Smooth muscle cell (in vitro differentiated cells): ENCODE measurements around the gene GGT6. TPM values are rescaled to one million over a fixed set of nuclear protein-coding genes. Genes with fewer than 3 reads are reported as not detected.

Experiments
- DNase-seq: peaks from one replicate; lab custom pipeline; 2025; ENCODE audit not compliant: unreplicated experiment; lab: John Stamatoyannopoulos, UW
- H2AFZ ChIP-seq: fragments of 200-600 bp; sonication (generic); 2 replicates; pipeline ENCODE4 v1.6.0; 2016; ENCODE audit warnings: antibody characterized with exemption, low read depth, mild to moderate bottlenecking
- H3F3A ChIP-seq: fragments of 200-600 bp; sonication (generic); 2 replicates; pipeline ENCODE4 v1.6.0; 2017; ENCODE audit warnings: antibody characterized with exemption, low read depth
- H3K27ac ChIP-seq: fragments of 200-600 bp; sonication (generic); 2 replicates; pipeline ENCODE4 v1.5.1; 2016; ENCODE audit warnings: low read depth, mild to moderate bottlenecking
- H3K27me3 ChIP-seq: fragments of 200-600 bp; sonication (generic); 2 replicates; pipeline ENCODE4 v1.6.1; 2016; ENCODE audit warnings: low read depth, mild to moderate bottlenecking
- H3K36me3 ChIP-seq: fragments of 200-600 bp; sonication (generic); 2 replicates; pipeline ENCODE4 v1.5.1; 2016; ENCODE audit warnings: low read depth
- H3K4me1 ChIP-seq: fragments of 200-600 bp; sonication (generic); 2 replicates; pipeline ENCODE4 v1.5.1; 2016; ENCODE audit warnings: low read depth
- H3K4me2 ChIP-seq: fragments of 200-600 bp; sonication (generic); 2 replicates; pipeline ENCODE4 v1.6.0; 2016; ENCODE audit warnings: mild to moderate bottlenecking
- H3K4me3 ChIP-seq: fragments of 200-600 bp; sonication (generic); 2 replicates; pipeline ENCODE4 v1.5.1; 2016; ENCODE audit warnings: mild to moderate bottlenecking
- H3K79me2 ChIP-seq: fragments of 200-600 bp; sonication (generic); 2 replicates; pipeline ENCODE4 v1.6.0; 2016; ENCODE audit warnings: low read depth, mild to moderate bottlenecking
- H3K9ac ChIP-seq: fragments of 200-600 bp; sonication (generic); 2 replicates; pipeline ENCODE4 v1.6.0; 2016; ENCODE audit warnings: low read depth
- H3K9me3 ChIP-seq: fragments of 200-600 bp; sonication (generic); replicated peaks from 2 replicates; pipeline ENCODE4 v1.5.1; 2016; ENCODE audit warnings: low read depth
- H4K20me1 ChIP-seq: fragments of 200-600 bp; sonication (generic); 2 replicates; pipeline ENCODE4 v1.6.0; 2016; ENCODE audit warnings: low read depth
- WGBS: methylation state at CpG from one replicate; pipeline ENCODE4 v1.1.7; 2016; ENCODE audit warnings: low lambda C conversion rate; 5-methylcytosine and 5-hydroxymethylcytosine counted together
- polyA plus RNA-seq: library from polyadenylated mRNA; unstranded; fragments of >200 nt; fragmentation: Nextera tagmentation; extraction: Ambion mirVana; gene quantifications from 2 replicates; pipeline ENCODE4 v1.2.1, GENCODE V29; 2016
- total RNA-seq: library from RNA; depleted of rRNA; stranded (reverse); fragments of >200 nt; gene quantifications from 2 replicates; pipeline ENCODE4 v1.2.3, GENCODE V29; 2014
- TF ChIP-seq, protein P1 (sequence below): fragments of 200-600 bp; sonication (generic); IDR thresholded peaks from 2 replicates; pipeline ENCODE4 v1.5.1; 2017; ENCODE audit warnings: borderline replicate concordance, mild to moderate bottlenecking, antibody characterized with exemption; ENCODE audit not compliant: insufficient read depth, poor library complexity, severe bottlenecking

GGT6 gene
- total and polyA plus RNA-seq, 2 experiments from 2014 or later = 0.27 TPM; not detected in 1

DNA sequence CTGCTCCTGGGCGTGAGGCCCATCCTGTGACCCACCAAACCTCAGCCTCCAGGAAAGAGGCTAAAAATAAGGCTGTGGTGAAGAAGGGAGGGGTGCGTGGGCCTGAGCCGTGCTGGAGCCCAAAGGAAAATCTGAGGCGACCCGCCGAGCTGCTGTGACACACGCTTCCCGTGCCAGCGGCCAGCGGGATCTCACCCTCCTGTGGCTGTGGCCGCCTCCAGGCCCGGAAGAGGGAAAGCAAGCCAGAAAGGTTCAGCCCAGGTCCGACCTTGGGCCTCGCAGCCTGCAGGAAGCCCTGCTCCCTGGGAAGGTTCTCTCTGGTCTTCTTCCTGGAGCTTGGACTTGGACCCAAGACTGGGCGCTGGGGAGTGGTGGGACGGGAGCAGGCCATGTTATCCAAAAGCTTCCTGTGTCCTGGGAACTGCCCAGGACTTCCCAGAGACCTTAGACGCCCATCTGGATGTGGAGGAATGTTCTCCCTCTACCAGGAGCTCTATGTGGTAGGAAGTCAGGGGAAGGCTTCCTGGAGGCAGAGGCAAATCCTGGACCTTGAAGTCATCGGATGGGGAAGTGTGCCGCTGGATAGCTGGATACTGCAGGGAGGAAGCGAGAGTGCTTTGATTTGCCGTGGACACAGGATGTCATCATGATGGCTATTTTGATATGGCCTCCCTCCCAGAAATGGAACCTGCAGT is 50.3 kb downstream of the GGT6 start:
- Histone ChIP-seq H3K4me2 (no peak overlapping the region), H3F3A (no peaks in the 10 kb centered on the region), H3K36me3 (no peaks in the 10 kb centered on the region), H3K79me2 (no peaks in the 10 kb centered on the region), H3K4me1 (peaks cover 12% of the 10 kb centered on the region), H3K4me3 (no peak overlapping the region), H2AFZ (no peak overlapping the region), H3K27me3 (no peaks in the 10 kb centered on the region), H3K9me3 (no peaks in the 10 kb centered on the region), H4K20me1 (no peaks in the 10 kb centered on the region), H3K9ac (no peak overlapping the region), H3K27ac (no peak overlapping the region)
- DNase-seq = no peak
- WGBS = 89% methylated on average over 20 of the region's 21 CpGs
- TF ChIP-seq, protein P1, sequence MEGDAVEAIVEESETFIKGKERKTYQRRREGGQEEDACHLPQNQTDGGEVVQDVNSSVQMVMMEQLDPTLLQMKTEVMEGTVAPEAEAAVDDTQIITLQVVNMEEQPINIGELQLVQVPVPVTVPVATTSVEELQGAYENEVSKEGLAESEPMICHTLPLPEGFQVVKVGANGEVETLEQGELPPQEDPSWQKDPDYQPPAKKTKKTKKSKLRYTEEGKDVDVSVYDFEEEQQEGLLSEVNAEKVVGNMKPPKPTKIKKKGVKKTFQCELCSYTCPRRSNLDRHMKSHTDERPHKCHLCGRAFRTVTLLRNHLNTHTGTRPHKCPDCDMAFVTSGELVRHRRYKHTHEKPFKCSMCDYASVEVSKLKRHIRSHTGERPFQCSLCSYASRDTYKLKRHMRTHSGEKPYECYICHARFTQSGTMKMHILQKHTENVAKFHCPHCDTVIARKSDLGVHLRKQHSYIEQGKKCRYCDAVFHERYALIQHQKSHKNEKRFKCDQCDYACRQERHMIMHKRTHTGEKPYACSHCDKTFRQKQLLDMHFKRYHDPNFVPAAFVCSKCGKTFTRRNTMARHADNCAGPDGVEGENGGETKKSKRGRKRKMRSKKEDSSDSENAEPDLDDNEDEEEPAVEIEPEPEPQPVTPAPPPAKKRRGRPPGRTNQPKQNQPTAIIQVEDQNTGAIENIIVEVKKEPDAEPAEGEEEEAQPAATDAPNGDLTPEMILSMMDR = no peak

DNA sequence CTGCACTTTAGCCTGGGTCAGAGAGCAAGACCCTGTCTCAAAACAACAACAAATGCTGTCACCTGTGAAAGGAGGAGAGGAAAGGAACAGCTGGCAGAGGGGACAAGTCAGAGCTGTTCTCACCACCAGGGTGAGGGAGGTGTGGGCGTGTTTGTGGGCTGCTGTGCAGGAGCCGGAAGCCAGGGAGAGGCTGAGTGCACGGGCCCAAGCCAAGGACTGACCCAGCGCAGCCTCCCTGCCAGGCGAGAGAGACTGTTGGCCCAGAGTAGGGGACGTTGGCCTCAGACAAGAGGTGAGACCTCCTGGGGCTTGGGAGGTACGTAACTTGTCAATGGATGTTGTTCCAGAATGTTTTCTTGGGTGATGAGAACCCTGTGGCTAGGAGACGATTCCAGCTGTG is 51.0 kb downstream of the GGT6 start:
- Histone ChIP-seq H3K79me2 (no peaks in the 10 kb centered on the region), H3K9me3 (no peaks in the 10 kb centered on the region), H3F3A (no peaks in the 10 kb centered on the region), H3K4me2 (no peak overlapping the region), H3K36me3 (no peaks in the 10 kb centered on the region), H3K4me1 (peaks cover 9% of the 10 kb centered on the region), H3K27me3 (no peaks in the 10 kb centered on the region), H2AFZ (no peak overlapping the region), H4K20me1 (no peaks in the 10 kb centered on the region), H3K4me3 (no peak overlapping the region), H3K9ac (no peak overlapping the region), H3K27ac (no peak overlapping the region)
- TF ChIP-seq, protein P1 = no peak
- DNase-seq = no peak
- WGBS = 83% methylated on average over 8 of the region's 8 CpGs

DNA sequence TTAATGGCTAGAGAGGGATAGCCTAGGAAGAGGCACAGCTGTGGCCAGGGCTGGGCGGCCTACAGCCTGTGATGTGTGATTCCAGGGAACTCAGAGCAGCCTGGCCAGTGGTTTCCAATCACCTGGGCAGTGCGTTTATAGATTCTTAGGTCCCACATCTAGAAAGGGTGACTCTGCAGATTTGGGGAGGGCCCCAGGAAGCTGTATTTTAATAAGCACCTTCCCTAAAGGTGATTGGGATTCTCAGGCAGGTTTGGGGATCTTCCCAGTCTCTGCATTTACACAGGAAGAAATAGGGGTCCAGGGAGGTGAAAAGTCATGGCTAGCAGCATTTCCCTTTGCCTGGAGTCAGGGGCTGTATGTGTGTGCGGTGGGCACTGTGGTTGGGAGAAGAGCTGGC is 52.2 kb downstream of the GGT6 start:
- Histone ChIP-seq H4K20me1 (no peaks in the 10 kb centered on the region), H3K4me1 (peaks cover 4% of the 10 kb centered on the region), H3K79me2 (no peaks in the 10 kb centered on the region), H3K9me3 (no peaks in the 10 kb centered on the region), H3K27me3 (no peaks in the 10 kb centered on the region), H3K27ac (no peak overlapping the region), H3K4me2 (no peak overlapping the region), H3F3A (no peaks in the 10 kb centered on the region), H3K4me3 (no peak overlapping the region), H2AFZ (no peak overlapping the region), H3K9ac (no peak overlapping the region), H3K36me3 (no peaks in the 10 kb centered on the region)
- TF ChIP-seq, protein P1 = no peak
- WGBS = 96% methylated on average over 3 of the region's 3 CpGs
- no peak for DNase-seq
